ENCODE measurements around the gene PRADC1.
"Not testable (repeated sequence)": the region's sequence is repeated elsewhere in the genome, so short reads cannot be mapped to it uniquely, and the experiment has no call there.

PRADC1 gene

GRCh38 chr2:73200281-73200680 is 32.8 kb downstream of the PRADC1 start:
- not testable (repeated sequence) for DNase-seq

GRCh38 chr2:73197579-73197978 is 35.5 kb downstream of the PRADC1 start:
- no peak for DNase-seq

DNA sequence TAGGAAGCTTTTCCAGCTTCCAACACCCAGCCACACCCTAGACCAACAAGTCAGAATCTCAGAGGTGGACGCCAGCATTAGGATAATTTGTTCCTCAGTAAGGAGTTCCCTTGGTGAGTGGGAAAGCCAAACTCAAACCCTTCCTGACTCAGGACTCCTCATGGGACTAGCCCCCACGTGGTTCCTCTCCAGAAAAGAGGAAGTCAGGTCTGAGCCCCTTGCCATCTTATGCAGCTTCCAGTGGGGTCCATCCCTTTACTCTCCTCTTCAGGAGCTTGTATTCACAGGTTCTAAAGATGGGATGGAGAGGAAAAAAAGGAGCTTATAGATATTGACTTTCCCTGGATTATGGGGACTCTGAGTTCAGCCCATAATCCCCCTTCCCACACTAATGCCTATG is 45.5 kb downstream of the PRADC1 start:
- DNase-seq, result no peak

DNA sequence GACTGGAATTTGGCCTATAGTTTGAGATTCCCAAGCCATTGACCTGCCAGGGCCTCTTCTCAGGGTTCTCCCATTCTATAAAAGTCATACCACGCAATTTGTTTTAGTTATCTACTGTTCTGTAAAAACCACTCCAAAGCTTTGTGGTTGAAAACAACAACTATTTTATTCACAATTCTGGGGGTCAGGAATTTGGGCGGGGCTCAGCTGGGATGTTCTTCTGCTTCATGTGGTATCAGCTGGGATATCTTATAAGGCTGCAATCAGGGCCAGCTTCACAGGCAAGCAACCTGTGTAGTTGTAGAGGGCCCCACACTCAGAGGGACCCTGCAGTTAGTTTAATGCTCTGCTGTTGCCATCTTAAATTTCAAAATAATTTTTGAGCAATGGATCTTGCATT is 47.1 kb downstream of the PRADC1 start:
- DNase-seq, result no peak
